Prostate gland (tissue), 2 donors: ENCODE measurements around the gene SBF2.

Experiments
- POLR2A ChIP-seq: fragments of 450-650 bp; IDR thresholded peaks from one replicate; pipeline ENCODE4 v1.6.1; 2016; ENCODE audit warnings: antibody characterized with exemption, mild to moderate bottlenecking
- POLR2AphosphoS5 ChIP-seq: sonication (generic); formaldehyde crosslinking; IDR thresholded peaks from one replicate; pipeline ENCODE4 v1.6.1; 2017; ENCODE audit warnings: antibody characterized with exemption
- TF ChIP-seq, protein P1 (sequence below), 4 experiments: fragments of 200-600 bp in 2 of 4; fragments of 450-650 bp in 2 of 4; sonication (generic) in 2 of 4; IDR thresholded peaks; 1 replicate in 3 of 4; 2 replicates in 1 of 4; pipeline ENCODE4 v1.5.1; 2016 to 2019; ENCODE audit warnings: antibody characterized with exemption in 4 of 4, mild to moderate bottlenecking in 2 of 4, moderate library complexity in 2 of 4

DNA sequence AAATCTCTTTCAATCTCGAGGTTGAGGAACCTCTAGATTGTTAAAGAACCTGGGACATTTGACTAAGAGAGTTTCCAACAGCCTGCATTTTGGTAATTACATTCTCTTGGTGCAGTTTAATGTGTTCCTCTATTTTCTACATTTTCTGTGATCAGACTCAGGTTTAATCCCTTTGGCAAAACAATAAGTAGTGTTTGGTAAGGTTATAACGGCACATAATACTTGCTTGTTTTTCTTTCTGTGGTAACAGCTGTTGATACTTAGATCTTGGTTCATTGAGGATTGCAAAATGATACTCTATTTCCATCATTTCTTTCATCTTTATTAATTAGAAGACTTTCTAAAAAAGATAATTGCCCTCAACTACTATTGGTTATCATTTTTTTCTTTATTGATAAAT, 271.3 kb downstream of the SBF2 start:
- TF ChIP-seq, protein P1, sequence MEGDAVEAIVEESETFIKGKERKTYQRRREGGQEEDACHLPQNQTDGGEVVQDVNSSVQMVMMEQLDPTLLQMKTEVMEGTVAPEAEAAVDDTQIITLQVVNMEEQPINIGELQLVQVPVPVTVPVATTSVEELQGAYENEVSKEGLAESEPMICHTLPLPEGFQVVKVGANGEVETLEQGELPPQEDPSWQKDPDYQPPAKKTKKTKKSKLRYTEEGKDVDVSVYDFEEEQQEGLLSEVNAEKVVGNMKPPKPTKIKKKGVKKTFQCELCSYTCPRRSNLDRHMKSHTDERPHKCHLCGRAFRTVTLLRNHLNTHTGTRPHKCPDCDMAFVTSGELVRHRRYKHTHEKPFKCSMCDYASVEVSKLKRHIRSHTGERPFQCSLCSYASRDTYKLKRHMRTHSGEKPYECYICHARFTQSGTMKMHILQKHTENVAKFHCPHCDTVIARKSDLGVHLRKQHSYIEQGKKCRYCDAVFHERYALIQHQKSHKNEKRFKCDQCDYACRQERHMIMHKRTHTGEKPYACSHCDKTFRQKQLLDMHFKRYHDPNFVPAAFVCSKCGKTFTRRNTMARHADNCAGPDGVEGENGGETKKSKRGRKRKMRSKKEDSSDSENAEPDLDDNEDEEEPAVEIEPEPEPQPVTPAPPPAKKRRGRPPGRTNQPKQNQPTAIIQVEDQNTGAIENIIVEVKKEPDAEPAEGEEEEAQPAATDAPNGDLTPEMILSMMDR (IDR thresholded peaks at IDR 0.05), result no peak
- no peak for TF ChIP-seq POLR2AphosphoS5
- no peak for TF ChIP-seq POLR2A
